ENCODE results near the gene VPS16. TPM values are rescaled to one million over a fixed set of nuclear protein-coding genes. Genes with fewer than 3 reads are reported as not detected.

VPS16 gene
- total RNA-seq, 3 donors from 2014 or later (not counting 1 experiment from before 2014, with no cell fraction given) = 108 to 118 (median 109) TPM

- Mint-ChIP-seq H3K27ac (no peak overlapping the region), H3K4me3 (no peak overlapping the region), H3K27me3 (ENCODE audit: low read depth in 2 of 2) (peaks cover 12 to 30% of the 10 kb centered on the region in 2 donors), H3K9me3 (peaks cover 0 to 3% of the 10 kb centered on the region in 2 donors), H3K4me1 (peaks cover 8 to 36% of the 10 kb centered on the region in 2 donors), H3K36me3 (no peaks in the 10 kb centered on the region)
- Histone ChIP-seq H3K27ac (ENCODE audit: low read length) (no peak overlapping the region), H3K4me3 (ENCODE audit: low read length) (no peak overlapping the region), H3K9me3 (ENCODE audit: control insufficient read depth, insufficient read depth, low read length) (no peaks in the 10 kb centered on the region), H3K27me3 (ENCODE audit: control insufficient read depth, insufficient read depth, low read length) (peaks cover 9% of the 10 kb centered on the region), H3K4me1 (ENCODE audit: control insufficient read depth, insufficient read depth, low read length) (peaks cover 24% of the 10 kb centered on the region), H3K36me3 (ENCODE audit: control insufficient read depth, insufficient read depth, low read length) (no peaks in the 10 kb centered on the region)
- WGBS (ENCODE audit: insufficient coverage) = 86% methylated on average over 2 of the region's 2 CpGs
- intact Hi-C loops (cut with micrococcal nuclease) = no loop called here
- ATAC-seq (no peak), DNase-seq (no peak)
- no peak for TF ChIP-seq CTCF (IDR thresholded peaks at IDR 0.05)
These were observed 23.2 kb upstream of the VPS16 start for GRCh38 chr20:2817341-2817726.

GRCh38 chr20:2817891-2818595 is 22.5 kb upstream of the VPS16 start:
- TF ChIP-seq CTCF (IDR thresholded peaks at IDR 0.05) = no peak
- H3K9me3 ChIP-seq (ENCODE audit: control insufficient read depth, insufficient read depth, low read length) = no peaks in the 10 kb centered on the region
- peaks cover 9% of the 10 kb centered on the region for H3K27me3 ChIP-seq (ENCODE audit: control insufficient read depth, insufficient read depth, low read length)
- no peaks in the 10 kb centered on the region for H3K36me3 Mint-ChIP-seq
- intact Hi-C loops (cut with micrococcal nuclease) = no loop called here
- H3K4me1 ChIP-seq (ENCODE audit: control insufficient read depth, insufficient read depth, low read length) = peaks cover 24% of the 10 kb centered on the region
- no peak overlapping the region for H3K4me3 Mint-ChIP-seq
- WGBS (ENCODE audit: insufficient coverage) = 90% methylated on average over 7 of the region's 7 CpGs
- no peaks in the 10 kb centered on the region for H3K36me3 ChIP-seq (ENCODE audit: control insufficient read depth, insufficient read depth, low read length)
- no peak overlapping the region for H3K27ac Mint-ChIP-seq
- DNase-seq = no peak
- no peak overlapping the region for H3K27ac ChIP-seq (ENCODE audit: low read length)
- H3K9me3 Mint-ChIP-seq = no peaks in the 10 kb centered on the region
- peaks cover 8 to 36% of the 10 kb centered on the region in 2 donors for H3K4me1 Mint-ChIP-seq
- H3K27me3 Mint-ChIP-seq (ENCODE audit: low read depth in 2 of 2) = peaks cover 10 to 27% of the 10 kb centered on the region in 2 donors
- ATAC-seq = no peak
- H3K4me3 ChIP-seq (ENCODE audit: low read length) = no peak overlapping the region

- Mint-ChIP-seq H3K4me1 (peaks cover 8 to 31% of the 10 kb centered on the region in 2 donors), H3K27ac (no peak overlapping the region), H3K4me3 (peak overlapping the region; percentile 45), H3K36me3 (no peaks in the 10 kb centered on the region), H3K9me3 (no peaks in the 10 kb centered on the region), H3K27me3 (ENCODE audit: low read depth in 2 of 2) (peaks cover 0 to 24% of the 10 kb centered on the region in 2 donors)
- no peak for DNase-seq
- no peaks in the 10 kb centered on the region for H3K9me3 ChIP-seq (ENCODE audit: control insufficient read depth, insufficient read depth, low read length)
- TF ChIP-seq CTCF (IDR thresholded peaks at IDR 0.05) = no peak
- intact Hi-C loops (cut with micrococcal nuclease) = no loop called here
- H3K27me3 ChIP-seq (ENCODE audit: control insufficient read depth, insufficient read depth, low read length) = peaks cover 9% of the 10 kb centered on the region
- 73% methylated on average over 32 of the region's 32 CpGs for WGBS (ENCODE audit: insufficient coverage)
- no peak overlapping the region for H3K4me3 ChIP-seq (ENCODE audit: low read length)
- ATAC-seq = no peak
- no peaks in the 10 kb centered on the region for H3K36me3 ChIP-seq (ENCODE audit: control insufficient read depth, insufficient read depth, low read length)
- no peak overlapping the region for H3K27ac ChIP-seq (ENCODE audit: low read length)
- peaks cover 24% of the 10 kb centered on the region for H3K4me1 ChIP-seq (ENCODE audit: control insufficient read depth, insufficient read depth, low read length)
These were observed 20.3 kb upstream of the VPS16 start for GRCh38 chr20:2820084-2820895.
